ENCODE measurements around the gene PRTFDC1.

- TF ChIP-seq CTCF (IDR thresholded peaks at IDR 0.05 in 8 of 11, conservative IDR thresholded peaks at IDR 0.05 in 3 of 11) (no peak), POLR2AphosphoS5 (IDR thresholded peaks at IDR 0.05) (no peak), POLR2A (IDR thresholded peaks at IDR 0.05) (no peak)
Observed at GRCh38 chr10:24848195-24848594, 104.2 kb downstream of the PRTFDC1 start.
